Mononuclear cell (primary cell): Measurements from ENCODE around the gene C16orf78. TPM values are rescaled to one million over a fixed set of nuclear protein-coding genes. Genes with fewer than 3 reads are reported as not detected.

Source experiments
- H3K27me3 ChIP-seq: 2 replicates; pipeline ENCODE4 v1.6.0; 2011; ENCODE audit warnings: low read length, control low read depth; ENCODE audit not compliant: insufficient read depth
- H3K4me1 ChIP-seq: 2 replicates; pipeline ENCODE4 v1.5.1; 2011; ENCODE audit warnings: mild to moderate bottlenecking, low read length, control low read depth; ENCODE audit not compliant: insufficient read depth
- H3K4me3 ChIP-seq: 2 replicates; pipeline ENCODE4 v1.5.1; 2011; ENCODE audit warnings: mild to moderate bottlenecking, low read length, moderate library complexity
- H3K9me3 ChIP-seq: 2 replicates; pipeline ENCODE4 v1.5.1; 2011; ENCODE audit warnings: low read depth, mild to moderate bottlenecking, control low read depth, low read length
- total RNA-seq: library from RNA; depleted of rRNA; stranded (reverse); fragments of >200 nt; gene quantifications from one replicate; pipeline ENCODE4 v1.2.3, GENCODE V29; 2012

Gene C16orf78
- total RNA-seq, 1 donor: not detected

GRCh38 chr16:49398761-49399160, 25.2 kb downstream of the C16orf78 start:
- H3K4me1 ChIP-seq: no peaks in the 10 kb centered on the region
- H3K4me3 ChIP-seq: no peak overlapping the region
- no peaks in the 10 kb centered on the region for H3K27me3 ChIP-seq

GRCh38 chr16:49399594-49400364, 26.2 kb downstream of the C16orf78 start:
- Histone ChIP-seq H3K4me3 (no peak overlapping the region), H3K27me3 (no peaks in the 10 kb centered on the region), H3K4me1 (no peaks in the 10 kb centered on the region), H3K9me3 (no peaks in the 10 kb centered on the region)

More at GRCh38 chr16:49398761-49399160, 25.2 kb downstream of the C16orf78 start:
- H3K9me3 ChIP-seq: no peaks in the 10 kb centered on the region

GRCh38 chr16:49400611-49401010, 27.0 kb downstream of the C16orf78 start:
- Histone ChIP-seq H3K4me3 (no peak overlapping the region), H3K9me3 (no peaks in the 10 kb centered on the region), H3K4me1 (no peaks in the 10 kb centered on the region), H3K27me3 (no peaks in the 10 kb centered on the region)

- H3K27me3 ChIP-seq: no peaks in the 10 kb centered on the region
- no peaks in the 10 kb centered on the region for H3K9me3 ChIP-seq
- H3K4me1 ChIP-seq: peaks cover 4% of the 10 kb centered on the region
- no peak overlapping the region for H3K4me3 ChIP-seq
Measured at GRCh38 chr16:49405123-49405522, 31.5 kb downstream of the C16orf78 start.

GRCh38 chr16:49405530-49405929, 31.9 kb downstream of the C16orf78 start:
- no peak overlapping the region for H3K4me3 ChIP-seq
- no peaks in the 10 kb centered on the region for H3K27me3 ChIP-seq
- peaks cover 4% of the 10 kb centered on the region for H3K4me1 ChIP-seq
- no peaks in the 10 kb centered on the region for H3K9me3 ChIP-seq

- no peaks in the 10 kb centered on the region for H3K27me3 ChIP-seq
- H3K4me3 ChIP-seq: no peak overlapping the region
- H3K4me1 ChIP-seq: peaks cover 4% of the 10 kb centered on the region
Measured at GRCh38 chr16:49407873-49408550, 34.4 kb downstream of the C16orf78 start.

GRCh38 chr16:49409121-49409520, 35.5 kb downstream of the C16orf78 start:
- no peak overlapping the region for H3K4me3 ChIP-seq
- peaks cover 4% of the 10 kb centered on the region for H3K4me1 ChIP-seq
- no peaks in the 10 kb centered on the region for H3K9me3 ChIP-seq

More at GRCh38 chr16:49407873-49408550, 34.4 kb downstream of the C16orf78 start:
- H3K9me3 ChIP-seq: no peaks in the 10 kb centered on the region

GRCh38 chr16:49410226-49410625, 36.6 kb downstream of the C16orf78 start:
- no peaks in the 10 kb centered on the region for H3K9me3 ChIP-seq
- no peak overlapping the region for H3K4me3 ChIP-seq
- no peaks in the 10 kb centered on the region for H3K27me3 ChIP-seq
- H3K4me1 ChIP-seq: peaks cover 4% of the 10 kb centered on the region

More at GRCh38 chr16:49409121-49409520, 35.5 kb downstream of the C16orf78 start:
- H3K27me3 ChIP-seq: no peaks in the 10 kb centered on the region

- Histone ChIP-seq H3K4me1 (peaks cover 4% of the 10 kb centered on the region), H3K27me3 (no peaks in the 10 kb centered on the region), H3K9me3 (no peaks in the 10 kb centered on the region), H3K4me3 (no peak overlapping the region)
Measured at GRCh38 chr16:49411121-49411970, 37.7 kb downstream of the C16orf78 start.

GRCh38 chr16:49414671-49415070, 41.1 kb downstream of the C16orf78 start:
- H3K9me3 ChIP-seq: no peaks in the 10 kb centered on the region
- H3K27me3 ChIP-seq: no peaks in the 10 kb centered on the region
- no peak overlapping the region for H3K4me3 ChIP-seq
- no peaks in the 10 kb centered on the region for H3K4me1 ChIP-seq

GRCh38 chr16:49415083-49415482, 41.5 kb downstream of the C16orf78 start:
- no peaks in the 10 kb centered on the region for H3K27me3 ChIP-seq
- no peaks in the 10 kb centered on the region for H3K9me3 ChIP-seq
- no peaks in the 10 kb centered on the region for H3K4me1 ChIP-seq
- no peak overlapping the region for H3K4me3 ChIP-seq

GRCh38 chr16:49416001-49416675, 42.5 kb downstream of the C16orf78 start:
- Histone ChIP-seq H3K27me3 (no peaks in the 10 kb centered on the region), H3K4me3 (no peak overlapping the region), H3K4me1 (no peaks in the 10 kb centered on the region), H3K9me3 (no peaks in the 10 kb centered on the region)

GRCh38 chr16:49417354-49417753, 43.8 kb downstream of the C16orf78 start:
- Histone ChIP-seq H3K4me3 (no peak overlapping the region), H3K4me1 (no peaks in the 10 kb centered on the region), H3K9me3 (no peaks in the 10 kb centered on the region), H3K27me3 (no peaks in the 10 kb centered on the region)

- Histone ChIP-seq H3K4me3 (no peak overlapping the region), H3K27me3 (no peaks in the 10 kb centered on the region), H3K4me1 (no peaks in the 10 kb centered on the region), H3K9me3 (no peaks in the 10 kb centered on the region)
Measured at GRCh38 chr16:49419006-49419405, 45.4 kb downstream of the C16orf78 start.
